Large intestine (tissue), 3 donors: ENCODE results near the gene GRAMD1B. TPM values are rescaled to one million over a fixed set of nuclear protein-coding genes. Genes with fewer than 3 reads are reported as not detected.
A peak's percentile ranks its signal among the peaks of the same experiment; 100 is the strongest.

Experiments used
- DNase-seq, 2 donors: peaks; one replicate each; pipeline versions ENCODE4 v3.0.0 to v3.0.0-alpha.2; 2013
- H3K27ac ChIP-seq: one replicate; pipeline ENCODE4 v1.5.1; 2013; ENCODE audit warnings: low read length
- H3K27me3 ChIP-seq: 2 replicates; pipeline ENCODE4 v1.6.1; 2013; ENCODE audit warnings: low read length; ENCODE audit not compliant: control insufficient read depth, insufficient read depth
- H3K36me3 ChIP-seq: 2 replicates; pipeline ENCODE4 v1.6.1; 2013; ENCODE audit warnings: low read length; ENCODE audit not compliant: control insufficient read depth, insufficient read depth
- H3K4me1 ChIP-seq: one replicate; pipeline ENCODE4 v1.6.1; 2013; ENCODE audit warnings: low read length; ENCODE audit not compliant: control insufficient read depth, insufficient read depth
- H3K4me3 ChIP-seq: one replicate; pipeline ENCODE4 v1.5.1; 2013; ENCODE audit warnings: low read length
- H3K9me3 ChIP-seq: one replicate; pipeline ENCODE4 v1.6.1; 2013; ENCODE audit warnings: mild to moderate bottlenecking, low read depth, low read length, moderate library complexity; ENCODE audit not compliant: control insufficient read depth
- WGBS: methylation state at CpG from one replicate; pipeline ENCODE4 v1.1.5; 2013; ENCODE audit warnings: low lambda C conversion rate; ENCODE audit not compliant: insufficient coverage; 5-methylcytosine and 5-hydroxymethylcytosine counted together
- polyA plus RNA-seq: library from polyadenylated mRNA; unstranded; fragments of 120-200 nt; gene quantifications from one replicate; pipeline ENCODE4 v1.2.1, GENCODE V29; 2013

The GRAMD1B gene
- polyA plus RNA-seq, 1 donor = 51.5 TPM

DNA sequence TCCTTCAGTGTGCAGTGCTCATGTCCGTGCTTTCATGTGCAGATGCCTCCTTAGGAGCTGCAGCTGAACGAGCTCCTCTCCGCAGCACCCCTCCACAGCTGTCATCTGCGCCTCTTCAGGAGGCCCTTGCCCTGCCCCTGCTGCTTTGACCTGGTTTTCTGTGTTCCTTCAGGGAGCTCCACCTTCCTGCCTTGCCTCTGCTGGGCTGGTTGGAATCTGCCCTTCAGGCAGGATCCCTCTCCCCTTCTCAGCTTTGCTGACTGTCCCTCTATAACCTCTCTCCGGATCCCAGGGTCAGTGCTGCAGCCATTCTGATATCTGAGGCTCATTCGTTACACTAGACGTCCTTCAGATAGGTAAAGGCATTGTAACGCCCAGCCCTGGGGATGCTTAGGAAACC, 156.5 kb downstream of the GRAMD1B start:
- Histone ChIP-seq H3K4me3 (no peak overlapping the region), H3K36me3 (peaks cover 31% of the 10 kb centered on the region), H3K27ac (no peak overlapping the region), H3K9me3 (no peaks in the 10 kb centered on the region), H3K27me3 (no peaks in the 10 kb centered on the region), H3K4me1 (peaks cover 60% of the 10 kb centered on the region)
- WGBS = 100% methylated on average over 1 of the region's 8 CpGs
- DNase-seq = peak in 1 of 2 donors; percentile 16

DNA sequence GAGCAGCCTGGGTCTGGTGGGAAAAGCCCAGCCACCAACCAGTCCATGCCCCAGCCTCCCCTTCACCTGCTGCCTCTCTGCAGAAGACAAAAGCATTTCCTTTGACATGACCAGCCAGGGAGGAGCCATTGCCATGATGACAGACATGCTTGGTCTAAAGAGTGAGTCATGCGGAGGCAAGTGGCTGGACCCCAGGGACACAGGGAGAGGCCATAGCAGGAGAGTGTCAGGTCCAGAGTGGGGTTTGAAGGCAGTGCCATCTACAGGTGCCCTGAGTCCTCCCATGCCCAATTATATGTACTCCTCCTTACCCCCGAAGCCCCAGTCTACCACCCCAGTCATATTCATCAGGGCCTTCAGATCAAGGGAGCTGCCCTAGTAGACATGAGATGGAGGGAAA, 157.0 kb downstream of the GRAMD1B start:
- Histone ChIP-seq H3K4me3 (no peak overlapping the region), H3K4me1 (peaks cover 60% of the 10 kb centered on the region), H3K27me3 (no peaks in the 10 kb centered on the region), H3K36me3 (peaks cover 30% of the 10 kb centered on the region), H3K27ac (peak overlapping the region; percentile 62), H3K9me3 (no peaks in the 10 kb centered on the region)
- DNase-seq = peak in 1 of 2 donors; percentile 30
- WGBS = no CpG with 5 or more reads among the region's 2 CpGs

DNA sequence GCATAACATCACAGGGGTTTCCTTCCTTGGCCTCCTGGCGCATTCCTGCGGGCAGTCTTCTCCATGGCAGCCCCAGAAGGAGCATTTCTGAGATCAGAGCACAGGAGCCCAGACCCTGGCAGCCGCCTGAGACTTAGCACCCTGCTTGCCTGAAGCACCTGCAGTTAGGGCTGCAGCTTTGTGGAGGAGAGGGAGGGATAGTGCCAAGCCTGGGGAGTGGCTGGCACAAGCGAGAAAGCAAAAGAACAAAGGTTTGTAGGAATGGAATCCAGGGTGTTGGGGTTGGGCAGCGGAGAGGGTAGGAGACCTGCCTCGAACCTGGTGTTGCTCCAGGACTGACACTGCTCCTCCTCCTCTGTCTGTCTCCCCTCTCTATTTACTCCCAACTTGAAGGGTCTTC, 157.5 kb downstream of the GRAMD1B start:
- Histone ChIP-seq H3K27me3 (no peaks in the 10 kb centered on the region), H3K27ac (peak overlapping the region; percentile 62), H3K36me3 (peaks cover 31% of the 10 kb centered on the region), H3K9me3 (no peaks in the 10 kb centered on the region), H3K4me1 (peaks cover 60% of the 10 kb centered on the region), H3K4me3 (no peak overlapping the region)
- peak in 1 of 2 donors; percentile 32 for DNase-seq
- no CpG with 5 or more reads among the region's 6 CpGs for WGBS

DNA sequence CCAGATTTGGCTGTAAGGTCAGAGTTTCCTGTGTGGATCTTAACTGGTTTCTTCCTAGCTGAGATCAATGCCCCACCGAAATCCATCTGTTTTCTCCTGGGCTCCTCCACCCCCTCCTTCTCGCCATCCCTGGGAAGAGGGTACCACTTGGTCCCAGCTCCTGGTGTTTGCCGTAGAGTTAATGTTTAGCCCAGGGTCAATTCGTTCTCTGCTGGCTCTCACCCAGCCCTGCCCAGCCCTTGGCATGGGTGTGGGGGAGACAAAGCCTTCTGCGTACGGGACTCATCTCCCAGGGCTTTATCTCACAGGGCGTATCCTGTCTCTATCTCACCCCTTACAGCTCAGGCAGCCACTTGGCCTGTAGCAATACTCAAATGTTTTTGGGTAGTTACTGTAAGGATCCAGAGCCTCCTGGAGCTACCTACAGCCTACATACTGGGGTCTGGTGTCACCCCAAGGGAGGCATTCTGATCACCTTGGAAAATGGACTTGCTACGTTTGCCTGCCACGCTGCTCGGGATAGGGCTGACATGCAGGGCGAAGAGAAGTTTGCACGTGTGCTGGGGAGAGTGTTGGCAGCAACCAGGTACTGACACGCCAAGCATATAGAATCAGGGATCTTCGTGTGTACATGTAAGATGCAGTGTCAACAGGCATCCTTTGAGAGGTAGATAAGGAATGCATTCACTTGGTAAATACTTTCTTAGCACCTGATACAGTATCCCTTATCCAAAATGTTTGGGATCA, 158.2 kb downstream of the GRAMD1B start:
- H3K36me3 ChIP-seq = peaks cover 31% of the 10 kb centered on the region
- no CpG with 5 or more reads among the region's 14 CpGs for WGBS
- no peak overlapping the region for H3K4me3 ChIP-seq
- H3K4me1 ChIP-seq = peaks cover 60% of the 10 kb centered on the region
- no peaks in the 10 kb centered on the region for H3K27me3 ChIP-seq
- DNase-seq = peak; percentile 61 to 80
- H3K9me3 ChIP-seq = no peaks in the 10 kb centered on the region
- peak overlapping the region; percentile 62 for H3K27ac ChIP-seq

DNA sequence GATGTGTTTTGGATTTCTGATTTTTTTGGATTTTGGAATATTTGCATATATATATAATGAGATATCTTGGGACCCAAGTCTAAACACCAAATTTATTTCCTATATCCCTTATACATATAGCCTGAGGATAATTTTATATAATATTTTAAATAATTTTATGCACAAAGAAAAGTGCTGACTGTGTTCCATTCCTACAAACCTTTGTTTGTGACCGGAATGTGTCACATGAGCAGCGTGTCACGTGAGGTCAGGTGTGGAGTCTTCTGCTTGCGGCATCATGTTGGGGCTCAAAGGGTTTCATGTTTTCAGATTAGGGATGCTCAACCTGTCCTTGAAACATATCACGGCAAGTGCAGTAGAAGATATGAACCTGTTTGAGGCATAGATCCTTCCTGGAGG, 158.8 kb downstream of the GRAMD1B start:
- no CpG with 5 or more reads among the region's 5 CpGs for WGBS
- peaks cover 36% of the 10 kb centered on the region for H3K36me3 ChIP-seq
- no peak for DNase-seq
- no peaks in the 10 kb centered on the region for H3K27me3 ChIP-seq
- no peaks in the 10 kb centered on the region for H3K9me3 ChIP-seq
- peaks cover 60% of the 10 kb centered on the region for H3K4me1 ChIP-seq
- no peak overlapping the region for H3K27ac ChIP-seq
- no peak overlapping the region for H3K4me3 ChIP-seq

DNA sequence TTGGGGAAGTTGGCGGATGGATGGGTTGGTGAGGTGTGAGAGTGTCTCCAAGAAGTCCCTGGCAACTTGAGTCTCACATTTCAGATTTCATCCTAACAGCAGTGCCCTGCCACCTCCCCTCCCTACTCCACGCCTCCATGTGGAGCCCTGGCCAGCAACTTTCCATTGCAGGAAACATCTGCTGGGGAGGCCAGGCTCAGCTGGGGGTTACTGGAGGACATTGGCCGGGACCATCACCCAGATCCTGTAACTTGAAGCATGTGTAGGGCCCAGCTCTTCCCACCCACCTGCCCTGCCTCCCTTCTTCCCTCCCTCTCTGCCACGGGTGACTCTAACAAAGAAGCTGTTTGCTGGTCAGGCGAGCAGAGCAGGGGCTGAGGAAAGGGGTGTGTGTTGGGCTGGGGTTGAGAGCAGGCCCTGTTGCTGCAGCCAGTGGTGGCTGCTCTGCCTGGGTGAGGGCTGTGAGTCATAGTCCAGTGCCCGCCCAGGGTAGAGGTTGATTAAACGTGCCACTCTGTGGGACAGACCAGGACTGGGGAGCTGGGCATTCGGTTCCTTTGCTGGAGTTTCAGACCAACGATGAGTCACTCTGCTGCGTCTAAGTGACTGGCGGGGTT, 160.3 kb downstream of the GRAMD1B start:
- WGBS = no CpG with 5 or more reads among the region's 11 CpGs

DNA sequence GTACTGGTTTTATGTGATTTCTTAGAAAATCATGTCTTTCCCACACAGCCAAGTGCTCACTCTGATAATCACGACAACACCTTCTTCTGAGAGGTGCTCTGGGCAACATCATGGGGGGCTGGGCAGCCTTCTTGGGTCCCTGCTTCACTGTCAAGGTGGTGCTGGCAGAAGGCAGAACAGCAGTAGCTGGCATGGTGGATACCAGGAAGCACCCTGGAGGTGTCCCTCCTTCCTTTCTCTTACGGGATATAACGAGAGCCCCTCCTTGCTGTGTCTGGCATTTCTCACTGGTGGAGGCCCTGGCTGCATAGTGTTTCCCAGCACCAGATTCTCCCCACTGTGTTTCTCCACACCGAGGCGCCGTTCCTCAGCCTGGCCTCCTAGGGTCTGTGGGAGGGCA, 163.5 kb downstream of the GRAMD1B start:
- Histone ChIP-seq H3K9me3 (no peaks in the 10 kb centered on the region), H3K4me1 (peaks cover 16% of the 10 kb centered on the region), H3K36me3 (peaks cover 64% of the 10 kb centered on the region), H3K27ac (no peak overlapping the region), H3K27me3 (no peaks in the 10 kb centered on the region), H3K4me3 (no peak overlapping the region)
- DNase-seq = no peak
- no CpG with 5 or more reads among the region's 6 CpGs for WGBS

More for the DNA sequence above, 160.3 kb downstream of the GRAMD1B start:
- Histone ChIP-seq H3K4me3 (no peak overlapping the region), H3K4me1 (peaks cover 48% of the 10 kb centered on the region), H3K27ac (peak overlapping the region; percentile 19), H3K36me3 (peaks cover 41% of the 10 kb centered on the region), H3K27me3 (no peaks in the 10 kb centered on the region), H3K9me3 (no peaks in the 10 kb centered on the region)
- DNase-seq = peak in 1 of 2 donors; percentile 55

DNA sequence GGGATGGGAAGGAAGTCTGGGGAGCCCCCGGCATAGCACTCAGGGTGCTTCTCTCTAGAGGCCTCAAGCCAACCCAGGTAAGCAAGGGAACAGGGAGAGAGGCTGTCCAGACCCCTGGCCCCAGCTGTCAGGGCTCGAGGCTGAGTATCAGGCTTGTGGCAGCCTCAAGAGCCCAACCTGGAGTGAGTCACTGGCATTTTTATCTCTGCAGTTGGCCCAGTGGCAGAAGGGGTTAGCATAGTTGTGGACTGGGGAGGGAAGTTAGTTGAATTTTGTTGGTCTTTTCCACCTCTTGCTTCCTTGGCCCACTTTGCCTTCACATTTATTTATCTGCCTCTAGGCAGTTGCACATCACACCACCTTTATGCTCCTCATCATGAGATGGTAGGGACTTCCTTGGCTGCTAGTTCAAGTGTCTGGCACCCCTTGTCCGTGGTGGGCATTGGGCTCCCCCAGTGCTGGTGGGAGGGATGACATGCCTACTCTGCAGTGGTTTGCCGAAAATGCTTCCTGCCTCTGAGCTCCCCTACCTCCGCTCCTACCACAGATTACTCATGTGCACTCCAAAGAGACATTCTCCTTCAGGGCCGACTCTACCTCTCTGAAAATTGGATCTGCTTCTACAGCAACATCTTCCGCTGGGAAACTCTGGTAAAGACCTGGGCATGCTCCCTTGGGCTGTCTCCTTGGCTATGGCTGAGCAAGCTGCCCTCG, 164.3 kb downstream of the GRAMD1B start:
- DNase-seq = no peak
- H3K9me3 ChIP-seq = no peaks in the 10 kb centered on the region
- H3K4me1 ChIP-seq = peaks cover 16% of the 10 kb centered on the region
- no peak overlapping the region for H3K27ac ChIP-seq
- no peaks in the 10 kb centered on the region for H3K27me3 ChIP-seq
- peaks cover 68% of the 10 kb centered on the region for H3K36me3 ChIP-seq
- WGBS = no CpG with 5 or more reads among the region's 8 CpGs
- no peak overlapping the region for H3K4me3 ChIP-seq

DNA sequence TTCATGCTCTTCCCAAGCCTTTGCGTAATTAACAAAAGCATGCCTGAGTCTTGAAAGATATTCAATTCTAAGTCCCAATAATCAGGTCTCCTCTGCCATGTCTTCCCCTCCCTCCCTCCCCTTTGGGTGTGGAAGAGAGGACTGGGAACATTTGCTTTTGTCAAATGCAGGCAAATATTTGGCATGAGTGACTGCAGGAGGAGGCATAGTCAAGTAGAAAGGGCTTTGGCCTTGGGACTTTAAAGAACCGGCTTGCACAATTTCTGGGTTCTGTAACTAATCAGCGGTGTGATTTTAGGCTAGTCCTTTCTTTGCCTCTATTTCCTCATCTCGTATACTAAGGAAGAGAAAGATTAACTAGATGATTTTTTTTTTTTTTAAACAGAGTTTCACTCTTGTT, 164.9 kb downstream of the GRAMD1B start:
- Histone ChIP-seq H3K4me3 (no peak overlapping the region), H3K36me3 (peaks cover 67% of the 10 kb centered on the region), H3K27me3 (no peaks in the 10 kb centered on the region)

DNA sequence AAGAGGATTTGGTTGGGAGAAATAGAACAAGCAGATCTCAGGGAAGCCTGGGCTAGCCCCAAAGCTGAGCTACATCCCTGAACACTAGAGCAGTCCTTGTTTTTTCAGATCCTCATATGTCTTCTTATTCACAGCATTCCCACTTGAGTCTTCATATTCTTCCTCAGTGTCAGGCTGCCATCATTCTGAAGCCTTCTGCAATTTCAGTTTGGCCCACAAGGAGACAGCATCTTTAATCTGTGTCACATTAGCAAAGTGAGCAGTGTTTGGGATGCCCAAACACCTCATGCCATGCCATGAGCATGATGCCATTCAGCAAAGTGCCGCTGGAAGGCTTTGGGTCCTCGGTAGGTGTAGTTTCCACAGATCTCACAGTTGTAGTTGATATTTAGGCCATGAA, 167.8 kb downstream of the GRAMD1B start:
- Histone ChIP-seq H3K9me3 (no peaks in the 10 kb centered on the region), H3K4me3 (no peak overlapping the region), H3K4me1 (no peaks in the 10 kb centered on the region), H3K27ac (no peak overlapping the region), H3K36me3 (peaks cover 73% of the 10 kb centered on the region), H3K27me3 (no peaks in the 10 kb centered on the region)
- whole genome bisulfite sequencing = no CpG with 5 or more reads among the region's 2 CpGs
- no peak for DNase-seq

More for the DNA sequence above, 164.9 kb downstream of the GRAMD1B start:
- Histone ChIP-seq H3K9me3 (no peaks in the 10 kb centered on the region), H3K4me1 (peaks cover 12% of the 10 kb centered on the region), H3K27ac (no peak overlapping the region)
- DNase-seq = no peak
- WGBS = no CpG with 5 or more reads among the region's 4 CpGs
